H7 (cell line): ENCODE results near the gene MB. TPM values are rescaled to one million over a fixed set of nuclear protein-coding genes. Genes with fewer than 3 reads are reported as not detected.

Experiments
- DNase-seq: peaks from one replicate; pipeline ENCODE4 v3.0.0; 2012
- H3K27me3 ChIP-seq: 2 replicates; pipeline ENCODE4 v1.6.0; 2011; ENCODE audit warnings: mild to moderate bottlenecking, low read length; ENCODE audit not compliant: control insufficient read depth, insufficient read depth
- H3K36me3 ChIP-seq: replicated peaks from 2 replicates; pipeline ENCODE4 v1.5.1; 2011; ENCODE audit warnings: low read length; ENCODE audit not compliant: control insufficient read depth, insufficient read depth
- H3K4me3 ChIP-seq: 2 replicates; pipeline ENCODE4 v1.5.1; 2011; ENCODE audit warnings: low read depth, mild to moderate bottlenecking, control low read depth, low read length, moderate library complexity; ENCODE audit not compliant: insufficient read depth
- total RNA-seq: library from RNA; depleted of rRNA; stranded (reverse); fragments of >200 nt; shearing (Covaris generic); gene quantifications from 2 replicates; pipeline ENCODE4 v1.2.3, GENCODE V29; 2014

MB gene
- total RNA-seq, 1 experiment from 2014 or later: 0.35 TPM

DNA sequence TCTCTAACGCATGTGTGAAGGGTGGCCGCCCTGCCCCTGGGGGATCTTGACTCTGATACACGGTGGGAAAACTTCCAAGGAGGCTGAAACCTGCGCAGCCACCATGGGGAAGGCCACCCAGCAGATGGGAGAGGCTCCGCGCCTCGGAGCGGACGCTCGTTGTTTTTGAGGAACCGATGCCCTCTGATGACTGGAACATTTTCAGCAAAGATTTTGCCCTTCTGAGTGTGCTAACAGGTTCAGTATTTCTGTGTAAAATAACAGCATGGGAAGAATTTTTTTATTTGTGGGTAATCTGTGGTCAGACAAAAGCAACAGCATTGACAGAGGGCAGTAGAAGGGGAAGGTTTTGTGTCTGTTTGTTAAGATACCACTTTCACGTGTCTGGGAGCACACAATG lies 16.7 kb downstream of the MB start:
- H3K27me3 ChIP-seq: no peaks in the 10 kb centered on the region
- H3K4me3 ChIP-seq: no peak overlapping the region
- no peak for DNase-seq
- no peaks in the 10 kb centered on the region for H3K36me3 ChIP-seq

DNA sequence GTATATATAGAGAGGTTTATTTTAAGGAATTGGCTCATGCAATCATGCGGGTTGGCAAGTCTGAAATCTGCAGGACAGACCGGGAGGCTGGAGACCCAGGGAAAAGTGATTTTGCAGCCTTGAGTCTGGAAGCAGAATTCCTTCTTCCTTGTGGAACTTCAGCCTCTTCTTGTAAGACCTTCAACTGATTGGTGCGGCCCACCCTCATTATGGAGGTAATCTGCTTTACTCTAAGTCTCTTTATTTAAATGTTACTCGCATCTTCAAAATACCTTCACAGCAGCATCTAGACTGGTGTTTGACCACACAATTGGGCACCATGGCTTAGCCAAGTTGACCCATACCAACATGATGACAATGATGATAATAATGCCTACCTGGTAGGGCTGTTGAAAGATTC lies 17.8 kb downstream of the MB start:
- Histone ChIP-seq H3K27me3 (no peaks in the 10 kb centered on the region), H3K36me3 (no peaks in the 10 kb centered on the region), H3K4me3 (no peak overlapping the region)
- no peak for DNase-seq

DNA sequence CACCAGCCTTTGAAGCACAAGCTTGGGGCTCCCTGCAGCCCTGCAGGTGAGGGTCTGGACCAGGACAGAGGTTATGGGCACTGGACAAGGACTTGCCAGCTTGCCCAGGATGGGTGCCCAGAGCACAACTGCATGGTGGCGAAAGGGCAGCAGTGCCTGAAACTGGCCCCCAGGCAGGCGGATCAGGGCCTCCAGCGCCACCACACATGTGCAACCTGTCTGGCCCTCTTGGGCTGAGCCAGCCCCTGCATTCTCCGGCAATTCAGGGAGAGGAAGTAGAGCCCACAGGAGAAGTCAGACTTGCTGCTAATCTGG lies 18.8 kb downstream of the MB start:
- Histone ChIP-seq H3K4me3 (no peak overlapping the region), H3K36me3 (no peaks in the 10 kb centered on the region), H3K27me3 (no peaks in the 10 kb centered on the region)
- DNase-seq: no peak

DNA sequence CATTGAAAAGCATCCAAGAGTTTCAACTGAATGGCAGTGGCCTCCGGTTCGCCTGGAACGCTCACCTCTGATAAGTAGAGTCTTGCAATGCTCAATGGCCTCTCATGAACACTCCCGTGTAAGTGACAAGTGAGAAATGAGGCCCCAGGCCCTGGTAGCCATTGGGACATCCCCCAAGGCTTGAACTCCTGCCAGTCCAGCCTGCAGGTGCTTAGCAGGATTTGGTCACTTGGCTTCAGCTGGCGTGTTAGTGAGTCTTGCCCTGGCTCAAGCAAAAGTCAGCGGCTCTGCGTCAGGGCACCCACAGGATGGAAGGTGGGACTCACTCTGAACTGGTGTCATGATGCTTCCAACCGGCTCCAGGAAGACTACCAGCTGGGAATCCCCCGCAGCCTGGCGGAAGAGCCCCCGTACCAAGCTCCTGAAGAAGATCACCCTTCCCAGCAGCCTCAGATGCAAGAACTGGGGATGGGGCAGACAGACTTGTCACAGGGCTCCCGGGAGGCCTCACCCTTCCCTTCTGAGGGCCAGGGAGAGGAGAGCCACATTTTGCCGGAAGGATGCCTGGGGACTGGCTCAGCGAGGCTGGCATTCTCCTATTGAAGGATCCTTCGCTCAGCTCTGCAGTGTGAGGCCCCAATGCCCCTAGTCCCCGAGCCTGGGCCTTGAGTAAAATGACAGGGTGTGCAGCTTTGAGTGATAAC lies 19.3 kb downstream of the MB start:
- H3K27me3 ChIP-seq: no peaks in the 10 kb centered on the region
- H3K4me3 ChIP-seq: no peak overlapping the region
- no peaks in the 10 kb centered on the region for H3K36me3 ChIP-seq
- DNase-seq: no peak

DNA sequence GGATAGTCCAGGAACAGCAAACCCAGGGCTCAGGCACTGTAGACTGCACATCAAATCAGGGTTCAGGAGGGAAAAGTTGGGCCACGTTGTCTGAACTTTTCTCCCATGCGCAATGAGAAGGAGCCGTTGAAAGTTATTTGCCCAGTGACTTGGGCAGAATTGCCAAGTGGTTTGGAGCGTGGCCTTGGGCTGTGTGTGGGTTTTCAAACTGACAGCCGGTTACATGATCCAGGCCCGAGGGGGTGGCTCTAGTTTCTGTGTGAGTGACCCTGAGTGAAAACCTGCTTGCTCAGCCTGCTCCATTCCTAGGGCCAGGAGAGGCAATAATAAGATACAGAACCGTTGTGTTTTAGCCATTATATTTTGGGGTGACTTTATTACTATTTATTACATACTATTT lies 20.3 kb downstream of the MB start:
- no peaks in the 10 kb centered on the region for H3K36me3 ChIP-seq
- no peak overlapping the region for H3K4me3 ChIP-seq
- H3K27me3 ChIP-seq: no peaks in the 10 kb centered on the region
- no peak for DNase-seq

DNA sequence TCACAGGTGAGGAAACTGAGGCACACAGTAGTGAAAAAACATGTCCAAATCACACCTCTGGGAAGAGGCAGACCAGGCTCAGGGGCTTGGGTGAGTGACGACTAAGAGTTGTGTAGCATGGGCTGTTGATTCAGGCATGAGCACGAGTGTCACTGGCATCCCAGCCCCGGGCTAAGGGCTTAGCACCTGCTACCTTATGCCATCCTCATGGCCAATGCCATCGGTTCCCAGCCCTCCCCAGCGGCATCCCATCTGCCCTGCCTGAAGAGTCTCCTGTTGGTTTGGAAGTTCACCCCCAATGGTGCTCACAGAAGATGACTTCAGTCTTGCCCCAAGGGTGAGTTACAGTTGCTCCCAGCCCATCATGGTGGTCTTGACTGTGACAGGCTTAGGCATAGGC lies 22.4 kb downstream of the MB start:
- Histone ChIP-seq H3K27me3 (no peaks in the 10 kb centered on the region), H3K4me3 (no peak overlapping the region), H3K36me3 (no peaks in the 10 kb centered on the region)
- DNase-seq: no peak

DNA sequence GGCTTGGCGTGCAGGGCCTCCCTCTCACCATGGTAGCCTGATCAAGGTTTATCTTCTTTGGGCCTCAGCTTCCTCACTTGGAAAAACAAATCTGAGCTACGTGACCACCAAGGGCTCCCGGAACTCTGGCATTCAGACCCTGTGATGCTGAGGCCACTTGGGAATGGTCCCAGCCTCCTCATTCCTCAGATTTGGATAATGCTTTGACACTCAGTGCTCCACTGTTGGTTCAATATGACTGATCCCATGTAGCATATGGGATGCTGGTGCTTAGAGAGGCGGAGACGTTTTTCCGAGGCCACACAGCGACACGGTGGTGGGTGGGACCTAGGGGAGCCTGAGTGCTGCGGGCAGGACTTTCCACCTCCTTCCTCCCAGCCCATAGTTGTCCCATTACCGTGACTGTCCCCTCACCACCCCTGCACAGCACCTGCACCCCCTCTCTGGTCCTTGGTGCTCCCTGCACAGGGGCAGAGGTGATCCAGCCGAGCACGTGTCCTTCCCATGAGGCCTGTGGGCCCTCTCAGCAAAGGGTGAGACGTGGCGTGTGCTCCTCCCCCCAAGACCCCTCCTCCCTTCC lies 23.1 kb downstream of the MB start:
- Histone ChIP-seq H3K4me3 (no peak overlapping the region), H3K36me3 (no peaks in the 10 kb centered on the region), H3K27me3 (no peaks in the 10 kb centered on the region)
- DNase-seq: no peak

DNA sequence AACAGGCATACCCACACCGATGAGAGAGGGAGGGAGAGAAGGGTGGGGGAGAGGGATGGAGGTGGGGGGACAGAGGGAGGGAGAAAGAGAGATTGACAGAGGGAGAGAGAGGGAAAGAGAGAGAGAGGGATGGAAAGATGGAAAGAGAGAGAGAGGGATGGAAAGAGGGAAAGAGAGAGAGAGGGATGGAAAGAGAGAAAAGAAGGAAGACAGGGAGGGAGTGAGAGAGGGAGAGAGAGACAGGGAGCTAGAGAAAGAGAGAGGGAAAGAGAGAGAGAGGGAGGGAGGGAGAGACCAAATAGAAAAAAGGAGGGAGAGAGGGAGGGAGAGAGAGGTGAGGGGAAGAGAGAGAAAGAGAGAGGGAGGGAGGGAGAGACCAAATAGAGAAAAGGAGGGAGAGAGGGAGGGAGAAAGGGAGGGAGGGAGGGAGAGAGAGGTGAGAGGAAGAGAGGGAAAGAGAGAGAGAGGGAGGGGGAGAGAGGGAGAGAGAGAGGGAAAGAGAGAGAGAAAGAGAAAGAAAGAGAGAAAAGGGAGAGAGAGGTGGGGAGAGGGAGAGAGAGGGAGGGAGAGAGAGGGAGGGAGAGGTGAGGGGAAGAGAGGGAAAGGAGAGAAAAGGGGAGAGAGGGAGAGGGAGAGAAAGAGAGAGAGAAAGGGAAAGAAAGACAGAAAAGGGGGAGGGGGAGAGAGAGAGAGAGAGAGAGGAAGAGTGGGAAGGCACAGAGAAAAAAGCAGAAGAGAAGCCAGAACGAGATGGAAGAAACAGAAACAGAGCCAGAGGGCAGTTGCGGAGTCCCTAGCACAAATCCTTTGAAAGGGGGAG lies 23.8 kb downstream of the MB start:
- Histone ChIP-seq H3K4me3 (no peak overlapping the region), H3K36me3 (no peaks in the 10 kb centered on the region), H3K27me3 (no peaks in the 10 kb centered on the region)
- DNase-seq: no peak

DNA sequence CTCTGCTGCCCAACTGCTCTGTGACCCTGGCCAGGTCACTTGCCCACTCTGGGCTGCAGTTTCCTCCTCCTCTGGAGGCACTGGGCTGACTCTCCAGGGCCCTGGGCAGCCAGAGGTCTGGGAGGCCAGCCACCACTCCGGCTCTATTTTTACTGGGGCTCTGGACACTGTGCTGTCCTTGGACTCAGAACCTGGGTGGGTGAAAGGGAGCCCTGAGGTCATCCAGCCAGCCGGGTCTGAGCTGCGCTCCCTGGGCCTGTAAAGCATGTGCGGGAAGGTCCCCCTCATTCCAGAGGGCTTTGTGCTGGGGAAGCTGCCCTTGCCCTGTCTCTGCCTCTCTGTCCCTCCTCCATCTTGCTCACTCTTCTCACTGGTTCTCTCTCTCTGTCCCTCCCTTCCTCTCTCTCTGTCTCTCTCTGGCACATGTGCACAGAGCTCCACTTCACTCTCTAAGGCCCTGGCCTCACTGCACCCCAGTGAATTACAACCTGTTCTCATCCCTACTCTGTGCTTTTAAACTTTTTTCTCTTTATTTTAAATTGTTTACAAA lies 24.6 kb downstream of the MB start:
- Histone ChIP-seq H3K27me3 (no peaks in the 10 kb centered on the region), H3K4me3 (no peak overlapping the region), H3K36me3 (no peaks in the 10 kb centered on the region)
- no peak for DNase-seq

DNA sequence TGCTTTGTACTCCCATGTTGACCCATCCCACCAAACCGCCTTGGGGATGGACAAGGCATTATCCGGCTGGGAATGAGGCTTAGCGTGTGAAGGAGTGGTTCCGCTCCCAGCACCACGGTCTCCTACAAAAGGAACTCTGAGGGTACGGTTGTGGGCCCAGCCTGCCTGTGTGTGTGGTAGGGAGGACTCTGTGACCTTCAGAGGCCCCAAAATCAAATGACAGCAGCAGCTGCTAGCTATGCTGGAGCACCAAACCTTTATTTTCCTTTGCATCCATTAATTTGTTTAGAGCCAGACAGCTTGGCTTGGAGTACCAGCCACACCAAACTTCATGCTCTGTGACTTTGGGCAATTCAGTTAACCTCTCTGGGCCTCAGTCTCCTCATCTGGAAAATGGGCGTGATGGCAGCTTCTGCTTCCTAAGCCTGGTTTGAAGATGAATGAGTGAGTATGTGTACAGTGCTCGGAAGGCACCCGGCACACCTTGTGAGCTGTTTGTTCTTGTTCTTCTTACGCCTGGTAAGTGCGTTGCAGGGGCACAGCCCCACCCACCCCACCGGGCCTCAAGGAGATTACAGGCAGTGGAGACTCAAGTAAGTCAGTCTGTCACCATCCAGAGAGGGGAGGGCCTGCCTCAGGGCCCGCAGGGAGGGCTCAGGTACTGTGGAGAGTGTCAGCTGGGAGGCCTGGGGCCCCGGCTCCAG lies 25.3 kb downstream of the MB start:
- no peak for DNase-seq
- H3K36me3 ChIP-seq: no peaks in the 10 kb centered on the region
- H3K27me3 ChIP-seq: no peaks in the 10 kb centered on the region
- H3K4me3 ChIP-seq: no peak overlapping the region

DNA sequence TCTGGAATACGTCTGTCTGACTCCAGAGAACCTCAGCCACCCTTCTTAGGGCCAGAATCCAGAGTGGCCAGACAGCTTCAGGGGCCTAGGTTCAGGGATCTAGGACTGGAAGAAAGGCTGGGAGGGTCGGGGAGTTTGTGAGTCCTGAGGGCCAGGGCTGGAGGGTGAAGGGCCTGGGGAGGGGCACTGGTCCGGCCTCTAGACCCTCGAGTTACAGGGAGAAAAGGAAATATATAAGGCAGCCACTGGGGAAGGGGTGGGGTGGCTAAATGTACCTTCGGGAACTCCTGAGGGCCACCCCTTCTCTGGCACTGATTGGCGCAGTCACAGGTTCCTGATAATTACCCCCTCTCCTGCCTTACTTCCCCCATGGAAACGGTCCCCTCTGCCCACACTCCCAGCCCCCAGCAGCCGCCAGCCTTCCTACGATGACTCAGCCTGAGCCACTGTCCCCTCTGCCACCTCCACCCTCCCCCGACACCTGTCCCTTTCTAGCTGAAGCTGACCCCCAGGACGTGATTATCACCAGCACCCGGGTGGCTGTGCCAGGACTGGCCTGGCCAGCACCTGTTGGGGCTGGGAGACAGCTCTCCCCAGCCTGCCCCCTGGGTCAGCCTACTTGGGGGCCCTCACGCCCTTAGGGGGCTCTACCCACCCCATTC lies 26.4 kb downstream of the MB start:
- Histone ChIP-seq H3K36me3 (no peaks in the 10 kb centered on the region), H3K4me3 (no peak overlapping the region), H3K27me3 (no peaks in the 10 kb centered on the region)
- no peak for DNase-seq

DNA sequence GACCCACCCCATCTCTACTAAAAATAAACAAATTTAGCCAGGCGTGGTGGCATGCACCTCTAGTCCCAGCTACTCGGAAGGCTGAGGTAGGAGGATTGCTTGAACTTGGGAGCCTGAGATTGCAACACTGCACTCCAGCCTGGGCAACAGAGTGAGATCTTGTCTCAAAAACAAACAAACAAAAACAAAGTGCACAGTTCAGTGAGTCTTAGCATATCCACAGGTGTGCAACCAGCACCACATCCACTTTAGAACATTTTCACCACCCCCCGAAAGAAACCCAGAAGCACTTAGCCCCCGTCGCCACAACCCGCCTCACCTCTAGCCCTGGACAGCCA lies 27.4 kb downstream of the MB start:
- no peak for DNase-seq
- Histone ChIP-seq H3K27me3 (no peaks in the 10 kb centered on the region), H3K4me3 (no peak overlapping the region), H3K36me3 (no peaks in the 10 kb centered on the region)

DNA sequence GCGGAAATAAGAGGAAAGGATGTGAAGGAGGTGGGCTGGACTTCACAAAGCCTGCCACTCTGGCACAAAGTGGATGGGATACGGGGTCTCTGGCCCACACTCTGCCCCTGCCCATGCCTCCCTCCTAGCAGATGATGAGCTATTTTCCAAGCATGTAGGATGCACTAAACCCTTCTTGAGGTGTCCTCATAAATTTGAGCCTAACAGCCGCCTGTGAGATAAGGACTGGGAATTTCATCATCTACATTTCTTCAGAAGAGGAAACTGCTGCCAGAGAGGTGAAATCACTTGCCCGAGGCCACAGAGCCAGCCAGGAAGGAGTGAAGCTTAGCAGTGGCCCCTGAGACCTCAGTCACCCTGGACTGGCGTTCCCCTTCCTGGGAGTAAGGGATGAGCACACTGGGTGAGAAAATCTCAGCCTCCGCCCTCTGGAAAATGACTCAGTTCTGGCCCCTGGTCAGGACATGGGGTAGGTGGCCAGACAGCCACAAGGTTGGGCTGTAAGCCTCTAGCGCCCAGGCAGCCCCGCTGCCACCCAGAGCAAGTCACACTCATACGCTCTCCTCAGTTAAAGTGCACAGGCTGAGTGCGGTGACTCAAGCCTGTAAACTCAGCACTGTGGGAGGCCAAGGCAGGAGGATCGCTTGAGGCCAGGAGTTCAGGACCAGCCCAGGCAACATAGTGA lies 27.9 kb downstream of the MB start:
- Histone ChIP-seq H3K4me3 (no peak overlapping the region), H3K36me3 (no peaks in the 10 kb centered on the region), H3K27me3 (no peaks in the 10 kb centered on the region)
- DNase-seq: no peak

DNA sequence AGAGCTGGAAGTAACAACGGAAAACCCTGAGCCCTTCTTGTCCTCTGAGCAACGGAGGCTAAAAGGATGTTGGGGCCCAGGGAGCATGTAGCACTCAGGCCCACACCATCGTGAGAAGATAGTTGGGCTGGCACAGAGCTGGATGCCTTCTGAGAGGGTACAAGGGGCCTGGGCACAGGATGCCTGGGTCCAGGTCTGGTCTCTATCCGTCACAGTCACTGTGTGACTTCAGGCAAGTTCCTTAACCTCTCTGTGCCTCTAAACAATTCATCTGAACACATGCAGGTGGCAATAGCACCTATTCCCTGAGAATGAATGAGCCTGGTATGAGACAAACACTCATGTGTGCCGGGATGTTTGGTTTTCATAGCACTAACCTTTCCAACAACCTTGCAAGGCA lies 29.2 kb downstream of the MB start:
- no peaks in the 10 kb centered on the region for H3K36me3 ChIP-seq

More for the DNA sequence above, 29.2 kb downstream of the MB start:
- H3K27me3 ChIP-seq: no peaks in the 10 kb centered on the region
- DNase-seq: no peak
- H3K4me3 ChIP-seq: no peak overlapping the region
